ENCODE data around the gene ATL3.
"Not testable (repeated sequence)": the region's sequence is repeated elsewhere in the genome, so short reads cannot be mapped to it uniquely, and the experiment has no call there.

DNA sequence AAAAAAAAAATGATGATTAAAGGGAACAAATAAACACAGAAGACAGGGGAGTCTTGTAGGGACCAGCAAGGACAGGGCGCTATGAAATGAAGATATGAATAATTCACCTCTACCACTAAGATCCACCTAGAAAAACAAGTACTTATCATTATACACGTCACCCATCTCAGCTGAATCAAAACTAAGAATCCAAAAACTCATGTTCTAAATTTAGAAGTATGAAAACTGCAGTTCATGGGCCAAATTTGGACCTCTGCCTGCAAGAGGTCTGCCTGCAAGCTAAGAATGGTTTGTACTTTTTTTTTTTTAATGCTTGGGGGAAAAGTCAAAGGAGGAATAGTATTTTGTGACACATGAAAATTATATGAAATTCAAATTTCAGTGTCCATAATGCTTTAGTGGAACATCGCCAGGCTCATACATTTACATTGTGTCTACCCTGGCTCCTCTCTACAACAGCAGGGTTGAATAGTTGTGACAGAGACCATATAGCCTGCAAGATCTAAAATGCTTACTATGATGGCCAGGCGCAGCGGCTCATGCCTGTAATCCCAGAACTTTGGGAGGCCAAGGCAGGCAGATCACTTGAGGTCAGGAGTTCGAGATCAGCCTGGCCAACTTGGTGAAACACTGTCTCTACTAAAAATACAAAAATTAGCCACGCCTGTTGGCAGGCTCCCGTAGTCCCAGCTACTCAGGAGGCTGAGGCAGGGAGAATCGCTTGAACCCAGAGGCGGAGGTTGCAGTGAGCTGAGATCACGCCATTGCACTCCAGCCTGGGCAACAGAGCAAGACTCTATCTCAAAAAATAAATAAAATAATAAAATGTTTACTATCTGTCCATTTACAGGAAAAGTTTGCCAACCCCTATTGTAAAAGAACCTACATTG, 68.6 kb downstream of the ATL3 start:
- not testable (repeated sequence) for TF ChIP-seq EZH2 (IDR thresholded peaks at IDR 0.05; ENCODE audit: borderline replicate concordance, low read length); CTCF (IDR thresholded peaks at IDR 0.05; ENCODE audit: low read length)

Data from OCI-LY1 (cell line).